ENCODE measurements around the gene TMEM52B.
"Not testable (repeated sequence)": the region's sequence is repeated elsewhere in the genome, so short reads cannot be mapped to it uniquely, and the experiment has no call there.

The TMEM52B gene

GRCh38 chr12:10184261-10184843 is 5.5 kb downstream of the TMEM52B start:
- no peak for TF ChIP-seq CTCF (IDR thresholded peaks at IDR 0.05; ENCODE audit: unreplicated experiment in 3 of 3)
- H3K27me3 Mint-ChIP-seq (ENCODE audit: low read depth), result peaks cover 14% of the 10 kb centered on the region
- no peaks in the 10 kb centered on the region for H3K36me3 Mint-ChIP-seq (ENCODE audit: low read depth)
- H3K4me3 Mint-ChIP-seq, result peak overlapping the region in 1 of 3 experiments; percentile 13
- peaks cover 20% of the 10 kb centered on the region for H3K4me1 Mint-ChIP-seq
- no peak overlapping the region for H3K27ac Mint-ChIP-seq
- H3K9me3 Mint-ChIP-seq, result no peaks in the 10 kb centered on the region

DNA sequence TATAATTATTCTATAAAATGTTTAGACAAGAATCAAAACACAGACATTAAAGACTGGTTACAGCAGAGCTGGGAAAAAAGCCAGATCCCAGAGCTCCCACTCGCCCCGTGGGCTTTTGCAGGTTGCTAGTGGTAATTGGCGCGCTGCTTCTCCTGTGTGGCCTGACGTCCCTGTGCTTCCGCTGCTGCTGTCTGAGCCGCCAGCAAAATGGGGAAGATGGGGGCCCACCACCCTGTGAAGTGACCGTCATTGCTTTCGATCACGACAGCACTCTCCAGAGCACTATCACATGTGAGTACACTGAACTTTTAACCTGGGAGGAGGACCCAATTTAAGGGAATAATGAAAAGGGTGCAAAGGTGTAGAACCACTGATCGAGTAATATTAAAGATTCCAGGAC is 7.5 kb downstream of the TMEM52B start:
- no peaks in the 10 kb centered on the region for H3K9me3 Mint-ChIP-seq
- H3K4me3 Mint-ChIP-seq, result no peak overlapping the region
- H3K27ac Mint-ChIP-seq, result no peak overlapping the region
- H3K4me1 Mint-ChIP-seq, result peaks cover 19% of the 10 kb centered on the region
- no peaks in the 10 kb centered on the region for H3K36me3 Mint-ChIP-seq (ENCODE audit: low read depth)
- no peak for TF ChIP-seq CTCF (IDR thresholded peaks at IDR 0.05; ENCODE audit: unreplicated experiment in 3 of 3)
- peaks cover 10% of the 10 kb centered on the region for H3K27me3 Mint-ChIP-seq (ENCODE audit: low read depth)

DNA sequence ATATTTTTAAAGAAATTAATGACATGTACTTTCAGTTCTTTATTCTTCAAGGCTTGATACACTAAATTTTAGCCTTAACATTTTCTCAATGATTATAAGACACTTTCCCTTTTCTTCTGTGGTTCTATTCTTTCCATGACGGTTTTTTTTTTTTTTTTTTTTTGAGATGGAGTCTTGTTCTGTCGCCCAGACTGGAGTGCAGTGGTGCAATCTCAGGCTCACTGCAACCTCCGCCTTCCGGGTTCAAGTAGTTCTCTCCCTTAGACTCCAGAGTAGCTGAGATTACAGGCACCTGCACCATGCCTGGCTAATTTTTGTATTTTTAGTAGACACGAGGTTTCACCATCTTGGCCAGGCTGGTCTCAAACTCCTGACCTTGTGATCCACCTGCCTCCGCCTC is 8.1 kb downstream of the TMEM52B start:
- H3K4me1 Mint-ChIP-seq, result peaks cover 19% of the 10 kb centered on the region
- not testable (repeated sequence) for H3K4me3 Mint-ChIP-seq; H3K27ac Mint-ChIP-seq; H3K9me3 Mint-ChIP-seq; H3K36me3 Mint-ChIP-seq (ENCODE audit: low read depth)
- peaks cover 10% of the 10 kb centered on the region for H3K27me3 Mint-ChIP-seq (ENCODE audit: low read depth)

DNA sequence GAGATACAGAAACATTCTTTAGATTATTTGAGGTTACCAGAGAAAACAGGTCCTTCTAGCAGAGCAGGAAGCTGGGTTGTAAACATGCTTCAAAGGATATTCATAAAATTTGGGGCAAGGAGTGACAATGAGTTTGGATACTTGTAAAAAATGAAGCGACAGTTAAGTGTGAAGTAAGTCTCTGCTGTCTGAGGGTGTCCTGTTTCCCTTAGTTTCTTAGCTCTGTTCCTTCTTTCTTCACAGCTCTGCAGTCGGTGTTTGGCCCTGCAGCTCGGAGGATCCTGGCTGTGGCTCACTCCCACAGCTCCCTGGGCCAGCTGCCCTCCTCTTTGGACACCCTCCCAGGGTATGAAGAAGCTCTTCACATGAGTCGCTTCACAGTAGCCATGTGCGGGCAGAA is 10.8 kb downstream of the TMEM52B start:
- H3K36me3 Mint-ChIP-seq (ENCODE audit: low read depth), result no peaks in the 10 kb centered on the region
- H3K27me3 Mint-ChIP-seq (ENCODE audit: low read depth), result peaks cover 10% of the 10 kb centered on the region
- H3K4me1 Mint-ChIP-seq, result peaks cover 8% of the 10 kb centered on the region
- TF ChIP-seq CTCF (IDR thresholded peaks at IDR 0.05; ENCODE audit: unreplicated experiment in 3 of 3), result no peak
- H3K9me3 Mint-ChIP-seq, result no peaks in the 10 kb centered on the region
- H3K27ac Mint-ChIP-seq, result no peak overlapping the region
- no peak overlapping the region for H3K4me3 Mint-ChIP-seq

DNA sequence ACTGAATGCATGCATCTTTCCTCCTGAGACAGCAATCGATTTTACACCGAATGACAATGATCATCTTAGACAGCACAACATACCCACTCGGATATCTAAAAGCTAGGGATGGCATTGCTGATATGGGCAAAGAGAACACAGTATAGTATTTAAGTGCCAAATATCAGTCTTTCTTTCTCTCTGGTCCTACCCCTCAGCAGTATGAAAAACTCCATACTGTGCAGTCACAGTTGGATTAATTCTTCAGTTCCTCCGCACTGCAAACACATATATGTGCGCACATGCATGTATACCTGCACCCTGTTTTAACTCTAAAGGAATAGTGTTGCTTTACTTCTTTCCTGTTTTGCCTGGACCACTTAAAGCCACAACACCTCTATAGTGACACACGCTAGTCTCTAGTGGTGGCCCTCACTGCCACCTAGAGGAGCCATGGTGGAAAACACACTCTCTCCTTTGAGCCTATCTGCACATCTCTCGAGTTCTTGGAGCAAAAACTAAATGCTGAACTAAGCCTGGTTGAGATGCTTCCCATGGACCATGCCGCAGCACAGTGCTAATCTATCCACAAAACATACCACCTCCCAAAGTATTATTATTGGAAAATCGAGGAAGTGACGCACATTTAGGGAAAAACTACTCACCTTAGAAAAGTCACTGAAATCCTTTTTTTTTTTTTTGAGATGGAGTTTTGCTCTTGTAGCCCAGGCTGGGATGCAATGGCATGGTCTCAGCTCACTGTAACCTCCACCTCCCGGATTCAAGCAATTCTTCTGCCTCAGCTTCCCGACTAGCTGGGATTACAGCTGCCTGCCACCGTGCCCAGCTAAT is 11.9 kb downstream of the TMEM52B start:
- Mint-ChIP-seq H3K9me3 (no peaks in the 10 kb centered on the region), H3K4me3 (no peak overlapping the region), H3K36me3 (ENCODE audit: low read depth) (no peaks in the 10 kb centered on the region), H3K27ac (no peak overlapping the region), H3K27me3 (ENCODE audit: low read depth) (peaks cover 10% of the 10 kb centered on the region), H3K4me1 (peaks cover 5% of the 10 kb centered on the region)
- TF ChIP-seq CTCF (IDR thresholded peaks at IDR 0.05; ENCODE audit: unreplicated experiment in 3 of 3), result peak; percentile 67 to 71 (median 70)

- H3K27me3 Mint-ChIP-seq (ENCODE audit: low read depth), result peaks cover 10% of the 10 kb centered on the region
- H3K9me3 Mint-ChIP-seq, result no peaks in the 10 kb centered on the region
- no peak for TF ChIP-seq CTCF (IDR thresholded peaks at IDR 0.05; ENCODE audit: unreplicated experiment in 3 of 3)
- H3K4me1 Mint-ChIP-seq, result peaks cover 5% of the 10 kb centered on the region
- no peak overlapping the region for H3K27ac Mint-ChIP-seq
- no peaks in the 10 kb centered on the region for H3K36me3 Mint-ChIP-seq (ENCODE audit: low read depth)
- no peak overlapping the region for H3K4me3 Mint-ChIP-seq
Measured at GRCh38 chr12:10191865-10192264, 13.0 kb downstream of the TMEM52B start.
